ENCODE results near the gene TMEM91. TPM values are rescaled to one million over a fixed set of nuclear protein-coding genes. Genes with fewer than 3 reads are reported as not detected.
A peak's percentile ranks its signal among the peaks of the same experiment; 100 is the strongest.

TMEM91 gene
- total and polyA plus RNA-seq, 9 of the 15 experiments (the other 6 are each of a cell fraction or from before 2014, with no cell fraction given): 1.2 to 5.2 (median 2.7) TPM

GRCh38 chr19:41386442-41386841 is 10.1 kb downstream of the TMEM91 start:
- Histone ChIP-seq H3K9me1 (ENCODE audit: control insufficient read depth, insufficient read depth, low read length) (peaks cover 3% of the 10 kb centered on the region), H4K20me1 (replicated peaks; ENCODE audit: control insufficient read depth, insufficient read depth, low read length) (no peaks in the 10 kb centered on the region), H3K4me3 (no peak overlapping the region), H3K36me3 (ENCODE audit: control insufficient read depth, insufficient read depth, low read length) (peaks cover 45% of the 10 kb centered on the region; the same call in 2 of the 3 replicates), H3K4me1 (replicated peaks in 1 of 2; ENCODE audit: control insufficient read depth in 2 of 2, insufficient read depth in 2 of 2, low read length in 2 of 2) (peaks cover 4 to 10% of the 10 kb centered on the region in 2 experiments; a peak in 3 of 5 replicates), H3K4me2 (ENCODE audit: insufficient read depth, low read length) (no peak overlapping the region), H3K9ac (ENCODE audit: insufficient read depth in 1 of 2, low read depth in 2 of 2, low read length in 2 of 2) (peak overlapping the region in 1 of 2 experiments; percentile 3; a peak in 2 of 4 replicates), H3K27me3 (ENCODE audit: control insufficient read depth in 2 of 2, insufficient read depth in 2 of 2, low read length in 2 of 2) (no peaks in the 10 kb centered on the region), H3K9me3 (replicated peaks; ENCODE audit: control insufficient read depth, insufficient read depth, low read depth, low read length) (no peaks in the 10 kb centered on the region), H3K79me2 (ENCODE audit: control insufficient read depth, insufficient read depth, low read length) (no peaks in the 10 kb centered on the region), H2AFZ (ENCODE audit: low read depth, low read length) (no peak overlapping the region), H3K27ac (ENCODE audit: extremely low read depth, low read depth, low read length) (no peak overlapping the region)
- in situ Hi-C loops (cut with MboI): no loop called here
- no peak for FAIRE-seq
- POLR2A ChIA-PET: interaction anchor here (0.8 to 1.7 kb wide), 4 partner anchors 8 to 123 kb away, joined by 3 to 8 read pairs (median 6); no protein-coding TSS in a partner anchor
- CTCF ChIA-PET (ENCODE audit: low intra/inter-chr PET ratio): no interaction called here
- BruUV-seq (replicated peaks): no TSS peak
- peak; percentile 56 for ATAC-seq
- peak in 2 of 4 experiments; percentile 11 to 25 for DNase-seq (ENCODE audit: extremely low read depth in 1 of 4, low spot score in 3 of 4)
- intact Hi-C loops (cut with micrococcal nuclease): no loop called here
- WGBS (ENCODE audit: insufficient coverage, low coverage, missing lambda C conversion rate): 71% methylated on average over 11 of the region's 13 CpGs
- TF ChIP-seq, protein P1, sequence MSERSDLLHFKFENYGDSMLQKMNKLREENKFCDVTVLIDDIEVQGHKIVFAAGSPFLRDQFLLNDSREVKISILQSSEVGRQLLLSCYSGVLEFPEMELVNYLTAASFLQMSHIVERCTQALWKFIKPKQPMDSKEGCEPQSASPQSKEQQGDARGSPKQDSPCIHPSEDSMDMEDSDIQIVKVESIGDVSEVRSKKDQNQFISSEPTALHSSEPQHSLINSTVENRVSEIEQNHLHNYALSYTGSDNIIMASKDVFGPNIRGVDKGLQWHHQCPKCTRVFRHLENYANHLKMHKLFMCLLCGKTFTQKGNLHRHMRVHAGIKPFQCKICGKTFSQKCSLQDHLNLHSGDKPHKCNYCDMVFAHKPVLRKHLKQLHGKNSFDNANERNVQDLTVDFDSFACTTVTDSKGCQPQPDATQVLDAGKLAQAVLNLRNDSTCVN (CRISPR knock-in tag; IDR thresholded peaks at IDR 0.05): no peak
- TF ChIP-seq EGR1 (conservative IDR thresholded peaks at IDR 0.05) (peak; percentile 64), ZNF311 (CRISPR knock-in tag; IDR thresholded peaks at IDR 0.05) (no peak), ZNF778 (CRISPR knock-in tag; IDR thresholded peaks at IDR 0.05) (no peak), ZSCAN32 (CRISPR knock-in tag; IDR thresholded peaks at IDR 0.05) (no peak), CTCF (IDR thresholded peaks at IDR 0.05 in 2 of 3, conservative IDR thresholded peaks at IDR 0.05 in 1 of 3; ENCODE audit: insufficient read depth in 2 of 3, low read depth in 1 of 3, low read length in 3 of 3) (no peak), THAP7 (CRISPR knock-in tag; IDR thresholded peaks at IDR 0.05) (no peak), POLR2G (IDR thresholded peaks at IDR 0.05; ENCODE audit: low read depth, low read length) (peak; percentile 62), GATAD2A (IDR thresholded peaks at IDR 0.05) (no peak), MYC (IDR thresholded peaks at IDR 0.05; ENCODE audit: low read depth, low read length) (no peak), MYC (CRISPR knock-in tag; IDR thresholded peaks at IDR 0.05; ENCODE audit: borderline replicate concordance, low read depth) (no peak), NELFE (IDR thresholded peaks at IDR 0.05; ENCODE audit: insufficient read depth, insufficient read length) (no peak), BRD4 (IDR thresholded peaks at IDR 0.05) (no peak), GATA2 (CRISPR knock-in tag; IDR thresholded peaks at IDR 0.05) (no peak), ZNF354B (CRISPR knock-in tag; IDR thresholded peaks at IDR 0.05) (no peak), GABPB1 (CRISPR knock-in tag; IDR thresholded peaks at IDR 0.05) (no peak), RBFOX2 (IDR thresholded peaks at IDR 0.05; ENCODE audit: low read depth, low read length) (peak; percentile 50; the same call in 1 of the 2 replicates)
- TF ChIP-seq, protein P2, sequence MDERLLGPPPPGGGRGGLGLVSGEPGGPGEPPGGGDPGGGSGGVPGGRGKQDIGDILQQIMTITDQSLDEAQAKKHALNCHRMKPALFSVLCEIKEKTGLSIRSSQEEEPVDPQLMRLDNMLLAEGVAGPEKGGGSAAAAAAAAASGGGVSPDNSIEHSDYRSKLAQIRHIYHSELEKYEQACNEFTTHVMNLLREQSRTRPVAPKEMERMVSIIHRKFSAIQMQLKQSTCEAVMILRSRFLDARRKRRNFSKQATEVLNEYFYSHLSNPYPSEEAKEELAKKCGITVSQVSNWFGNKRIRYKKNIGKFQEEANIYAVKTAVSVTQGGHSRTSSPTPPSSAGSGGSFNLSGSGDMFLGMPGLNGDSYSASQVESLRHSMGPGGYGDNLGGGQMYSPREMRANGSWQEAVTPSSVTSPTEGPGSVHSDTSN (CRISPR knock-in tag; IDR thresholded peaks at IDR 0.05; ENCODE audit: low read depth): no peak
- TF ChIP-seq, protein P2 (tag; conservative IDR thresholded peaks at IDR 0.05; ENCODE audit: low read depth): no peak

Data from K562 (cell line).